ENCODE data around the gene TAF11L4.
"Not testable (repeated sequence)": the region's sequence is repeated elsewhere in the genome, so short reads cannot be mapped to it uniquely, and the experiment has no call there.

The TAF11L4 gene

DNA sequence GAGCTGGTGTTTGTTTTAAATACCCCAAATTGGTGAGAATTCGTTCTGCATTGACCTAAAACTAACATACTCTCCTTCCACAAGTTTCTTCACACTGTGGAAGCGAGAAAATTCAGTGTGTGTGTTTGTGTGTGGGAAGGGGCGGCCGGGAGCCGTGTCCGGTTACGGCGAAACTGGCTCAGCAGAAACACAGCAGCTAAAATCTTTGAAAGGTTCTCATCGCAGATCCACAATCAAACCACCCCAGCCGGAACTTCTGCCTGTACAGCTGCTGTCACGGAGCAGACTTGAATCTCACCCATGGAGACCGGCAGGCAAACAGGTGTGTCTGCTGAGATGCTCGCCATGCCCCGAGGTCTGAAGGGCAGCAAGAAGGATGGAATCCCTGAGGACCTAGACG lies at the start of gene TAF11L4:
TAF11L4 (plus strand) TSS at position 301 of the 400 bp plus-strand sequence.
- DNase-seq, result not testable (repeated sequence)

GRCh38 chr5:17475064-17475463 lies 46.5 kb upstream of the TAF11L4 start:
- DNase-seq, result not testable (repeated sequence)

GRCh38 chr5:17477043-17477442 lies 44.6 kb upstream of the TAF11L4 start:
- no peak for DNase-seq

- DNase-seq, result no peak
These were observed 43.9 kb upstream of the TAF11L4 start for GRCh38 chr5:17477573-17478265.

- no peak for DNase-seq
These were observed 40.2 kb upstream of the TAF11L4 start for GRCh38 chr5:17481378-17481777.

- DNase-seq, result no peak
These were observed 38.8 kb upstream of the TAF11L4 start for GRCh38 chr5:17482790-17483189.

- DNase-seq, result not testable (repeated sequence)
These were observed 35.0 kb upstream of the TAF11L4 start for GRCh38 chr5:17486464-17487173.

- no peak for DNase-seq
These were observed 34.5 kb upstream of the TAF11L4 start for GRCh38 chr5:17487174-17487512.

GRCh38 chr5:17491257-17491656 lies 30.3 kb upstream of the TAF11L4 start:
- not testable (repeated sequence) for DNase-seq

DNA sequence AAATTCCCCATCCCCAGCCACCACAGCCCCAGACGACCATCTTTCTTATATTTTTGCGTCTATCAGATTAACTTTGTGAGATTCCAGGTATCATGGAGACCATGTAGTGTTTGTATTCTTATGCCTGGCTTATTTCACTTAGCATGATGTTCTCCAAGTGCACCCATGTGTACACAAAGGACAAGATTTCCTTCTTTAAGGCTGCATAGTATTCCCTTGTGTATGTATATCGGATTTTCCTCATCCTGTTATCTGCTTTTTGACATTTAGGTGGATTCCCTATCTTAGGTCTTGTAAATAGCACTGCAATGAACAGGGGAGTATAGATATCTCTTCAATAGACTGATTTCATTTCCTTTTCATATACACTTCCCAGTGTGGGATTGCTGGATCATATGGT lies 28.8 kb upstream of the TAF11L4 start:
- DNase-seq, result no peak

DNA sequence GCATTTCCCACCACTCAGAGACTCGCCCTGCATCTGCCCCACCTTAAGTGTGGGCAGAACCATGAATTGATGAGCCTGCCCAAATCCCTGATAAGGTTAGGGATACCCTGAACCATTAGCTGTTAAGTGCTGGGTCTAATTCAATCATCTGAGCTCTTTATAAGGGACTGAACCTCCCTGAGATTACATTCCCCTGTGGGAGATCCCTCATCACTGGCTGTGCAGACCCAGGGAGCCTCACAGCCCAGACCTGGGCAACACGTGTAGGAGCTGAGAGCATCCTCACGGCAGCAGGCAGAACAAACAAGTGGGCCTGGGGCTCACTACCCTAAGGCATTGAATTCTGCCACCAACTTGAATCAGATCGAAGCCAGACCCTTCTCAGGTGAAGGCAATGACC lies 24.2 kb upstream of the TAF11L4 start:
- DNase-seq, result no peak

- not testable (repeated sequence) for DNase-seq
These were observed 23.7 kb upstream of the TAF11L4 start, which contains the start of gene TAF11L2 for GRCh38 chr5:17497931-17498330. Gene TAF11L2 (plus strand): TSS chr5:17498231.

DNA sequence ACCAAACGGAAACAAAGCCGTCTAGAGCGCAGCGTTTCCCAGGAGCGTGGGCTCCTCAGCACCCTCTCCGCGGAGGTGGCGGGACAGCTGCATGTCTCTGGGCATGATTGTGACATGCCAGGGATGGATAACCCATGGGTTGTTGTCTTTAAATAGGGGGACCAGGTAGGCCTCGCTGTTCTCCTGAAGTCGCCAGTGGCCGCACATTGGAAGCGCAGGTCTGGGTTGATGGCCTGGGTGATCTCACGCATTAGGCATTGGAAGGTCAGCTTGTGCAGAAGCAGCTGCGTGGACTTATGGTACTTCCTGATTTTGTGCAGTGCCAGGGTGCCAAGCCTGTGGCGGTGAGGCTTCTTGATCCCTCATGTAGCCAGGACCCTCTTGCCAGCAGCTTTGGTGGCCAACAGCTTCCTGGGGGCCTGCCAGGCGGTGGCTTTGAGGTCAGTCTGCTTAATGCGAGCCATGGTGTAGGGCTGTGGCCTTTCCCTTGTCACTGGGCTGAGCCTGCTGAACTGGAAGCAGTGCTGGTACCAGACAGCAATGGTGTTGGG lies 9.8 kb upstream of the TAF11L4 start:
- no peak for DNase-seq

DNA sequence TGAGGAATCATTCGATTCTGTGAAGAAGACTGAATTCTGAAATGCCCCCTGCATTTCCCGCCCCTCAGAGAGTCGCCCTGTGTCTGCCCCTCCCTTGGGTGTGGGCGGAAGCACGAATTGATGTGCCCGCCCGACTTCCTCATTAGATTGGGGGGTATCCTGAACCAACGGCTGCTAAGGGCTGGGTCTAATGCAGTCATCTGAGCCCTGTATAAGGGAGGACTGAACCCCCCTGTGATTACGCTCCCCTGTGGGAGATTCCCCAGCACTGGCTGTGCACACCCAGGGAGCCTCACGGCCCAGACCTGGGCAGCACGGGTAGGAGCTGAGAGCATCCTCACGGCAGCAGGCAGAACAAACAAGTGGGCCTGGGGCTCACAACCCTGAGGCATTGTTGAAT lies 4.1 kb upstream of the TAF11L4 start:
- DNase-seq, result not testable (repeated sequence)

- DNase-seq, result not testable (repeated sequence)
These were observed 3.5 kb upstream of the TAF11L4 start, which contains the start of gene TAF11L3 for GRCh38 chr5:17518067-17518466. Gene TAF11L3 (plus strand): TSS chr5:17518367.

DNA sequence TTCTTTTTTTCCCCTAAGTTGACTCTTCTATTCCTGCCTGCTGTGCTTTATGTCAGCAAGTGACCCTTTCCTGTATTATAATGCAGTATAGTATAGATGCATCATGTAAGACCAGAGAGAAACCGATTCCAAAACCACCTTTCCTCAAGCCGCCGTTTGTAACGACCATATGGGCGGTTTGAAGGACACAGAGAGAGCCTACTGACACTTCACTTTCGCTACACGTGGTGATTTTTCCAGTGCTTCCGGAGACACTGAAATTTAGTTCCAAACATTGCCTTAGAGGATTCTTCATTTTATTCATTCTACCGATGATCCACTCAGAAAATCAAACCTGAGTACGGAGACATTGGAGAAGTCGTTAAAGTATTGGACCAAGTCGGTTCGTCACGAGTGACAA lies 2.1 kb upstream of the TAF11L4 start:
- DNase-seq, result not testable (repeated sequence)

GRCh38 chr5:17524935-17525334 lies 3.3 kb downstream of the TAF11L4 start, which contains the start of gene TAF11L5:
Gene TAF11L5 (plus strand): TSS chr5:17525235.
- not testable (repeated sequence) for DNase-seq

- not testable (repeated sequence) for DNase-seq
These were observed 4.9 kb downstream of the TAF11L4 start for GRCh38 chr5:17526504-17526903.

GRCh38 chr5:17528369-17528768 lies 6.8 kb downstream of the TAF11L4 start, which contains the start of gene TAF11L6:
Gene TAF11L6 (plus strand): TSS chr5:17528669.
- DNase-seq, result not testable (repeated sequence)
